SK-N-SH treated with all-trans-retinoic acid at 6 μM for 48 hours (cell line): Measurements from ENCODE around the gene CRIP1.

Source experiments
- ATAC-seq: fragments of 200-7000 bp; cut with Tn5 transposase; 3 replicates; pipeline ENCODE4 v1.9.1; 2020; ENCODE audit warnings: mild to moderate bottlenecking, moderate library complexity
- ARNTL ChIP-seq: fragments of 450-650 bp; formaldehyde crosslinking; IDR thresholded peaks from 2 replicates; pipeline ENCODE4 v1.5.0; 2020; ENCODE audit warnings: low read depth, mild to moderate bottlenecking, moderate library complexity, borderline replicate concordance
- BACH2 ChIP-seq: fragments of 250-450 bp; sonication (Bioruptor Pico); IDR thresholded peaks from 2 replicates; pipeline ENCODE4 v1.9.0; 2021; ENCODE audit warnings: mild to moderate bottlenecking, borderline replicate concordance
- CSDC2 ChIP-seq: fragments of 250-450 bp; sonication (Bioruptor Pico); IDR thresholded peaks from 2 replicates; pipeline ENCODE4 v1.5.0; 2020; ENCODE audit warnings: mild to moderate bottlenecking, moderate library complexity
- CSRNP3 ChIP-seq: fragments of 250-450 bp; sonication (Bioruptor Pico); IDR thresholded peaks from 2 replicates; pipeline ENCODE4 v1.5.1; 2021; ENCODE audit warnings: mild to moderate bottlenecking, moderate library complexity
- ESRRG ChIP-seq: fragments of 250-450 bp; sonication (Bioruptor Pico); IDR thresholded peaks from 2 replicates; pipeline ENCODE4 v1.6.1; 2021; ENCODE audit warnings: mild to moderate bottlenecking
- GLIS3 ChIP-seq: fragments of 250-450 bp; sonication (Bioruptor Pico); IDR thresholded peaks from 2 replicates; pipeline ENCODE4 v1.5.0; 2020; ENCODE audit warnings: mild to moderate bottlenecking, moderate library complexity
- ISL1 ChIP-seq: fragments of 250-450 bp; sonication (Bioruptor Pico); IDR thresholded peaks from 2 replicates; pipeline ENCODE4 v2.1.2; 2022; ENCODE audit warnings: mild to moderate bottlenecking, moderate library complexity
- OSR1 ChIP-seq: fragments of 250-450 bp; sonication (Bioruptor Pico); IDR thresholded peaks from 2 replicates; pipeline ENCODE4 v1.8.0; 2022; ENCODE audit warnings: moderate library complexity, mild to moderate bottlenecking, inconsistent platforms
- POU6F1 ChIP-seq: fragments of 250-450 bp; sonication (Bioruptor Pico); IDR thresholded peaks from 2 replicates; pipeline ENCODE4 v1.8.0; 2021; ENCODE audit warnings: low read depth, mild to moderate bottlenecking, moderate library complexity, borderline replicate concordance
- PPARA ChIP-seq: fragments of 250-450 bp; sonication (Bioruptor Pico); IDR thresholded peaks from 2 replicates; pipeline ENCODE4 v1.5.0; 2020; ENCODE audit warnings: mild to moderate bottlenecking, borderline replicate concordance
- RARB ChIP-seq: fragments of 250-450 bp; sonication (Bioruptor Pico); IDR thresholded peaks from 2 replicates; pipeline ENCODE4 v1.8.0; 2021; ENCODE audit warnings: mild to moderate bottlenecking, moderate library complexity
- SNAI2 ChIP-seq: fragments of 250-450 bp; sonication (Bioruptor Pico); IDR thresholded peaks from 2 replicates; pipeline ENCODE4 v1.5.0; 2020; ENCODE audit warnings: mild to moderate bottlenecking, moderate library complexity
- TCF4 ChIP-seq: fragments of 250-450 bp; sonication (Bioruptor Pico); IDR thresholded peaks from 2 replicates; pipeline ENCODE4 v1.8.0; 2021; ENCODE audit warnings: mild to moderate bottlenecking, moderate library complexity, borderline replicate concordance
- TOX ChIP-seq: fragments of 250-450 bp; sonication (Bioruptor Pico); IDR thresholded peaks from 2 replicates; pipeline ENCODE4 v1.8.0; 2021; ENCODE audit warnings: mild to moderate bottlenecking, moderate library complexity, borderline replicate concordance
- TSHZ2 ChIP-seq: fragments of 250-450 bp; sonication (Bioruptor Pico); IDR thresholded peaks from 2 replicates; pipeline ENCODE4 v1.5.0; 2020; ENCODE audit warnings: mild to moderate bottlenecking, moderate library complexity
- ZC3H10 ChIP-seq: fragments of 250-450 bp; sonication (Bioruptor Pico); IDR thresholded peaks from 2 replicates; pipeline ENCODE4 v1.5.1; 2021; ENCODE audit warnings: mild to moderate bottlenecking, moderate library complexity
- ZFP3 ChIP-seq: fragments of 250-450 bp; sonication (Bioruptor Pico); IDR thresholded peaks from 2 replicates; pipeline ENCODE4 v1.5.0; 2020; ENCODE audit warnings: mild to moderate bottlenecking, moderate library complexity
- ZFP30 ChIP-seq: fragments of 450-650 bp; formaldehyde crosslinking; IDR thresholded peaks from 2 replicates; pipeline ENCODE4 v1.5.0; 2022; ENCODE audit warnings: mild to moderate bottlenecking, moderate library complexity
- ZNF70 ChIP-seq: fragments of 450-650 bp; formaldehyde crosslinking; IDR thresholded peaks from 2 replicates; pipeline ENCODE4 v1.5.0; 2020; ENCODE audit warnings: mild to moderate bottlenecking, moderate library complexity
- TF ChIP-seq, protein P1 (sequence below): fragments of 250-450 bp; sonication (Bioruptor Pico); IDR thresholded peaks from 2 replicates; pipeline ENCODE4 v1.8.0; 2020; ENCODE audit warnings: mild to moderate bottlenecking, moderate library complexity, borderline replicate concordance
- TF ChIP-seq, protein P2 (sequence below): fragments of 250-450 bp; sonication (Bioruptor Pico); IDR thresholded peaks from 2 replicates; pipeline ENCODE4 v1.5.1; 2020; ENCODE audit warnings: low read depth, mild to moderate bottlenecking, moderate library complexity

The CRIP1 gene

DNA sequence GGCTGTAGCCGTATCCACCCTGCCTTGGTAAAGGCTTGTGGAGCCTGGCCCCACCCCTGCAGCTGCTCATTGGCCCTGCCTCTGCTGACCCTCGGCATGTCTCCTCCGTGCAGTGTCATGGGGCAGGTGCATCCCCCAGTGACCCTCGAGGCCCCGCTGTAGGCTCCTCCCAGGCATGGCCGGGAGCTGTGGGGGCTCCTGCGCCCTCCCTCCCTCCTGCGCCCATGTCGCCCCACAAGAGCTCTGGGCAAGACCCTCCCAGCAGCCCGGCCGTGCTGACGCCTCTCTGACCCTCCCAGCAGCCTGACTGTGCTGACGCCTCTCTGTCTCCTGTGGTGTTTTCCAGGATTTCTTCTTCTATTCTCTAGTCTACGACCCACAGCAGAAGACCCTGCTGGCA is 32.8 kb upstream of the CRIP1 start:
- no peak for ATAC-seq

DNA sequence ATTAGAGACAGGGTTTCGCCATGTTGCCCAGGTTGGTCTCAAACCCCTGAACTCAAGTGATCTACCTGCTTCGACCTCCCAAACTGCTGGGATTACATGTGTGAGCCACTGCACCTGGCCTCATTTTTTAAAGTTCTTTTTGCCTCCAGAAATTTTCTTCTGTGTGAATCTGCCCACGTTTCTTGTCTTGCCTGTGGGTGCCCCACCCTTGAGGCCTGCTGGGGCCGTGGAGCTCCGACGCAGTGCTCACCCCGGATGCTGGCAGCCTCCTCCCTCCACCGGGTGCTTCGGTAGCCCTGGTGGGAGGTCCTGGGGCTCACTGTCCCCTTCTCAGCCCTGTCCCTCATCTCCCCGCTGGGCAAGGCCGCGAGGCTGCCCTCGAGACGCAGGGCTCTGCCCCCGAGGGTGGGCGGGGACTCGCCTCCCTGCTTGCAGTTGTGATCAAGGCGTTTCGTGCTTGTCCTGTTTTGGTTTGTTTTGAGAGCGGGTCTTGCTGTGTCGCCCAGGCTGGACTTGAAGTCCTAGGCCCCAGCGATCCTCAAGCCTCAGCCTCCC is 31.5 kb upstream of the CRIP1 start:
- TF ChIP-seq OSR1 (CRISPR knock-in tag) (no peak), ESRRG (CRISPR knock-in tag) (no peak), RARB (CRISPR knock-in tag) (no peak), POU6F1 (no peak), TSHZ2 (CRISPR knock-in tag) (no peak), ARNTL (no peak), ZC3H10 (CRISPR knock-in tag) (no peak), ISL1 (CRISPR knock-in tag) (no peak), ZNF70 (CRISPR knock-in tag) (no peak), GLIS3 (CRISPR knock-in tag) (no peak), PPARA (CRISPR knock-in tag) (no peak), CSRNP3 (CRISPR knock-in tag) (no peak), CSDC2 (CRISPR knock-in tag) (no peak), SNAI2 (CRISPR knock-in tag) (no peak), TCF4 (CRISPR knock-in tag) (no peak)
- TF ChIP-seq, protein P1, sequence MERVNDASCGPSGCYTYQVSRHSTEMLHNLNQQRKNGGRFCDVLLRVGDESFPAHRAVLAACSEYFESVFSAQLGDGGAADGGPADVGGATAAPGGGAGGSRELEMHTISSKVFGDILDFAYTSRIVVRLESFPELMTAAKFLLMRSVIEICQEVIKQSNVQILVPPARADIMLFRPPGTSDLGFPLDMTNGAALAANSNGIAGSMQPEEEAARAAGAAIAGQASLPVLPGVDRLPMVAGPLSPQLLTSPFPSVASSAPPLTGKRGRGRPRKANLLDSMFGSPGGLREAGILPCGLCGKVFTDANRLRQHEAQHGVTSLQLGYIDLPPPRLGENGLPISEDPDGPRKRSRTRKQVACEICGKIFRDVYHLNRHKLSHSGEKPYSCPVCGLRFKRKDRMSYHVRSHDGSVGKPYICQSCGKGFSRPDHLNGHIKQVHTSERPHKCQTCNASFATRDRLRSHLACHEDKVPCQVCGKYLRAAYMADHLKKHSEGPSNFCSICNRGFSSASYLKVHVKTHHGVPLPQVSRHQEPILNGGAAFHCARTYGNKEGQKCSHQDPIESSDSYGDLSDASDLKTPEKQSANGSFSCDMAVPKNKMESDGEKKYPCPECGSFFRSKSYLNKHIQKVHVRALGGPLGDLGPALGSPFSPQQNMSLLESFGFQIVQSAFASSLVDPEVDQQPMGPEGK (CRISPR knock-in tag), result no peak
- ATAC-seq, result no peak

More for the DNA sequence above, 32.8 kb upstream of the CRIP1 start:
- TF ChIP-seq TOX (CRISPR knock-in tag) (no peak), PPARA (CRISPR knock-in tag) (no peak), BACH2 (CRISPR knock-in tag) (no peak), OSR1 (CRISPR knock-in tag) (no peak), ZC3H10 (CRISPR knock-in tag) (no peak), ZFP30 (CRISPR knock-in tag) (no peak), ZFP3 (CRISPR knock-in tag) (no peak), ARNTL (no peak), ESRRG (CRISPR knock-in tag) (no peak), SNAI2 (CRISPR knock-in tag) (no peak)
- TF ChIP-seq, protein P2, sequence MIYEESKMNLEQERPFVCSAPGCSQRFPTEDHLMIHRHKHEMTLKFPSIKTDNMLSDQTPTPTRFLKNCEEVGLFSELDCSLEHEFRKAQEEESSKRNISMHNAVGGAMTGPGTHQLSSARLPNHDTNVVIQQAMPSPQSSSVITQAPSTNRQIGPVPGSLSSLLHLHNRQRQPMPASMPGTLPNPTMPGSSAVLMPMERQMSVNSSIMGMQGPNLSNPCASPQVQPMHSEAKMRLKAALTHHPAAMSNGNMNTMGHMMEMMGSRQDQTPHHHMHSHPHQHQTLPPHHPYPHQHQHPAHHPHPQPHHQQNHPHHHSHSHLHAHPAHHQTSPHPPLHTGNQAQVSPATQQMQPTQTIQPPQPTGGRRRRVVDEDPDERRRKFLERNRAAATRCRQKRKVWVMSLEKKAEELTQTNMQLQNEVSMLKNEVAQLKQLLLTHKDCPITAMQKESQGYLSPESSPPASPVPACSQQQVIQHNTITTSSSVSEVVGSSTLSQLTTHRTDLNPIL (CRISPR knock-in tag), result no peak
